ENCODE results near the gene TULP4. TPM values are rescaled to one million over a fixed set of nuclear protein-coding genes. Genes with fewer than 3 reads are reported as not detected.
A peak's percentile ranks its signal among the peaks of the same experiment; 100 is the strongest.

TULP4 gene
- total RNA-seq, 1 experiment from 2014 or later: 64.6 TPM

GRCh38 chr6:158379336-158379735, 67.1 kb downstream of the TULP4 start:
- H3K4ac ChIP-seq (ENCODE audit: low read depth, low read length): no peak overlapping the region
- no peak overlapping the region for H2BK120ac ChIP-seq (ENCODE audit: low read depth, low read length, poor library complexity, severe bottlenecking)
- no peaks in the 10 kb centered on the region for H3K79me2 ChIP-seq (ENCODE audit: insufficient read depth, low read length)
- H4K91ac ChIP-seq (ENCODE audit: insufficient read length, low read depth, low read length): no peak overlapping the region
- no peak overlapping the region for H2AK5ac ChIP-seq (ENCODE audit: insufficient read length, low read length)
- no peaks in the 10 kb centered on the region for H3K79me1 ChIP-seq (ENCODE audit: insufficient read depth, low read depth, low read length, poor library complexity, severe bottlenecking)
- H3K27me3 ChIP-seq (ENCODE audit: insufficient read depth, low read length): no peaks in the 10 kb centered on the region
- H3K9ac ChIP-seq (ENCODE audit: extremely low read depth, insufficient read length, low read length): no peak overlapping the region
- H2BK5ac ChIP-seq (ENCODE audit: insufficient read length, low read length): no peak overlapping the region
- no CpG with 5 or more reads among the region's 7 CpGs for WGBS (ENCODE audit: extremely low coverage, insufficient read length, low lambda C conversion rate)
- no peak for DNase-seq
- Mint-ChIP-seq H3K9me3 (no peaks in the 10 kb centered on the region), H3K4me1 (peaks cover 16 to 26% of the 10 kb centered on the region in 2 experiments), H3K36me3 (ENCODE audit: insufficient read depth in 1 of 3, low read depth in 3 of 3) (no peaks in the 10 kb centered on the region), H3K27me3 (ENCODE audit: low read depth) (no peaks in the 10 kb centered on the region), H3K27ac (0 out of 7 replicates have a peak overlapping the region, but pooled peaks of 1 of the 3 experiments have one; percentile 2), H3K4me3 (no peak overlapping the region)
- no peak overlapping the region for H3K56ac ChIP-seq (ENCODE audit: insufficient read length, low read depth, low read length)
- H3K4me1 ChIP-seq (ENCODE audit: insufficient read depth, low read length): no peaks in the 10 kb centered on the region
- H2BK15ac ChIP-seq (ENCODE audit: low read depth, low read length): no peak overlapping the region
- H2AFZ ChIP-seq (ENCODE audit: low read length): no peak overlapping the region
- no peak for TF ChIP-seq CTCF (conservative IDR thresholded peaks at IDR 0.05)
- no peak overlapping the region for H3K18ac ChIP-seq (ENCODE audit: insufficient read length, low read depth, low read length)
- peak overlapping the region; percentile 9; the same call in 1 of the 2 replicates for H3K14ac ChIP-seq (ENCODE audit: insufficient read depth, low read length)
- H3K9me3 ChIP-seq (ENCODE audit: control insufficient read depth, low read depth, low read length): no peaks in the 10 kb centered on the region
- H4K5ac ChIP-seq (ENCODE audit: insufficient read length, low read depth, low read length): no peak overlapping the region
- H3K27ac ChIP-seq (ENCODE audit: insufficient read length, low read depth, low read length): no peak overlapping the region
- no peaks in the 10 kb centered on the region for H3K23me2 ChIP-seq (ENCODE audit: insufficient read length, low read depth, low read length, poor library complexity, severe bottlenecking)
- no peak overlapping the region for H4K8ac ChIP-seq (replicated peaks; ENCODE audit: insufficient read length, low read depth, low read length)
- H3T11ph ChIP-seq (ENCODE audit: low read length): no peak overlapping the region
- no peaks in the 10 kb centered on the region for H4K20me1 ChIP-seq (ENCODE audit: control insufficient read depth, insufficient read depth, insufficient read length)
- no peak overlapping the region for H3K4me2 ChIP-seq (ENCODE audit: insufficient read depth, insufficient read length, low read length)
- no peak overlapping the region for H3K23ac ChIP-seq (ENCODE audit: insufficient read length, low read depth, low read length)
- no peak overlapping the region for H2BK20ac ChIP-seq (ENCODE audit: low read depth, low read length, poor library complexity, severe bottlenecking)
- H2BK12ac ChIP-seq (ENCODE audit: insufficient read length, low read depth, low read length): no peak overlapping the region

Data from H9 (cell line).